Parathyroid adenoma (tissue), 2 donors: ENCODE measurements around the gene GLIS1.

Source experiments
- H2AFZ ChIP-seq: fragments of 300-600 bp; sonication (generic); one replicate; pipeline ENCODE4 v1.7.0; 2017; ENCODE audit warnings: antibody characterized with exemption, mild to moderate bottlenecking
- H3K27ac ChIP-seq: fragments of 300-600 bp; sonication (generic); one replicate; pipeline ENCODE4 v1.7.0; 2017
- H3K27me3 ChIP-seq: fragments of 300-600 bp; sonication (generic); one replicate; pipeline ENCODE4 v1.7.0; 2017; ENCODE audit warnings: low read length; ENCODE audit not compliant: control insufficient read depth, insufficient read depth
- H3K36me3 ChIP-seq: fragments of 300-600 bp; sonication (generic); one replicate; pipeline ENCODE4 v1.7.0; 2017; ENCODE audit warnings: low read length; ENCODE audit not compliant: control insufficient read depth, insufficient read depth
- H3K4me1 ChIP-seq: fragments of 300-600 bp; sonication (generic); one replicate; pipeline ENCODE4 v1.7.0; 2017; ENCODE audit warnings: control low read depth
- H3K4me2 ChIP-seq: fragments of 300-600 bp; sonication (generic); one replicate; pipeline ENCODE4 v1.7.0; 2017; ENCODE audit warnings: low read length
- H3K4me3 ChIP-seq: fragments of 300-600 bp; sonication (generic); one replicate; pipeline ENCODE4 v1.7.0; 2017; ENCODE audit warnings: low read depth, low read length
- H3K79me2 ChIP-seq: fragments of 300-600 bp; sonication (generic); one replicate; pipeline ENCODE4 v1.7.0; 2017; ENCODE audit warnings: control low read depth
- H3K9ac ChIP-seq: fragments of 300-600 bp; sonication (generic); one replicate; pipeline ENCODE4 v1.7.0; 2017; ENCODE audit warnings: mild to moderate bottlenecking
- H3K9me3 ChIP-seq: fragments of 300-600 bp; sonication (generic); one replicate; pipeline ENCODE4 v1.7.0; 2017; ENCODE audit warnings: low read length; ENCODE audit not compliant: control insufficient read depth
- TF ChIP-seq, protein P1 (sequence below): fragments of 300-600 bp; sonication (generic); IDR thresholded peaks from one replicate; pipeline ENCODE4 v1.7.0; 2017; ENCODE audit warnings: antibody characterized with exemption, mild to moderate bottlenecking
- donor health status: primary hyperparathyroidism.

Gene GLIS1

DNA sequence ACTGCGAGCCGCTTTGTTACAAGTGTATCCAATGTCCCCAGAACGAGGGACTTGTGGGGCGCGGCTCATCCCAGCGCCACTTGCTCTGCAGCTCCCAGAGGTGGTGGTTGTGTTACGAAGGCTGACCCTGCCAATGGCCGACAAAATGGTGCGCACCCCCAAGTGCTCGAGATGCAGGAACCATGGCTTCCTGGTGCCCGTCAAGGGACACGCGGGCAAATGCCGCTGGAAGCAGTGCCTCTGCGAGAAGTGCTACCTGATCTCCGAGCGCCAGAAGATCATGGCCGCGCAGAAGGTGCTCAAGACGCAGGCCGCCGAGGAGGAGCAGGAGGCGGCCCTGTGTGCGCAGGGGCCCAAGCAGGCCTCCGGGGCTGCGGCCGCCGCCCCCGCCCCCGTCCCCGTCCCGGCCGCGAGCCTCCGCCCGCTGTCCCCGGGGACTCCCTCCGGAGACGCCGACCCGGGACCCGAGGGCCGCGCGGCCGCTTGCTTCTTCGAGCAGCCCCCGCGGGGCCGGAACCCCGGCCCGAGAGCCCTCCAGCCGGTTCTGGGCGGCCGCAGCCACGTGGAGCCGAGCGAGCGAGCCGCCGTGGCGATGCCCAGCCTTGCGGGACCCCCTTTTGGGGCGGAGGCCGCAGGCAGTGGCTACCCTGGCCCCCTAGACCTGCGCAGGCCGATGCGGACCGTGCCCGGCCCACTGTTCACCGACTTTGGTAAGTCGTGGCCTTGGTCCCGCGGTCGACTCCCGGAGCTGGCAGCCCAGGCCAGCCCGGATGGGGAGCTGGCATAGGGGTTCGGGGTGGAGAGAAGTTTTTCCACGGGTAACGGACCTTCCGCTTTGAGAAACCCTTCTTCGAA lies 279.4 kb downstream of the GLIS1 start, which contains the start of gene DMRTB1:
DMRTB1 (plus strand) TSS at position 79 of the 855 bp plus-strand sequence; CDS start at position 134, 55 bp downstream.
- Histone ChIP-seq H3K9me3 (no peaks in the 10 kb centered on the region), H3K4me1 (no peaks in the 10 kb centered on the region), H3K79me2 (no peaks in the 10 kb centered on the region), H2AFZ (no peak within 1 kb of the TSS), H3K4me3 (no peak within 1 kb of the TSS), H3K27me3 (no peaks in the 10 kb centered on the region), H3K27ac (no peak within 1 kb of the TSS), H3K9ac (no peak within 1 kb of the TSS), H3K4me2 (no peak within 1 kb of the TSS), H3K36me3 (no peaks in the 10 kb centered on the region)
- TF ChIP-seq, protein P1, sequence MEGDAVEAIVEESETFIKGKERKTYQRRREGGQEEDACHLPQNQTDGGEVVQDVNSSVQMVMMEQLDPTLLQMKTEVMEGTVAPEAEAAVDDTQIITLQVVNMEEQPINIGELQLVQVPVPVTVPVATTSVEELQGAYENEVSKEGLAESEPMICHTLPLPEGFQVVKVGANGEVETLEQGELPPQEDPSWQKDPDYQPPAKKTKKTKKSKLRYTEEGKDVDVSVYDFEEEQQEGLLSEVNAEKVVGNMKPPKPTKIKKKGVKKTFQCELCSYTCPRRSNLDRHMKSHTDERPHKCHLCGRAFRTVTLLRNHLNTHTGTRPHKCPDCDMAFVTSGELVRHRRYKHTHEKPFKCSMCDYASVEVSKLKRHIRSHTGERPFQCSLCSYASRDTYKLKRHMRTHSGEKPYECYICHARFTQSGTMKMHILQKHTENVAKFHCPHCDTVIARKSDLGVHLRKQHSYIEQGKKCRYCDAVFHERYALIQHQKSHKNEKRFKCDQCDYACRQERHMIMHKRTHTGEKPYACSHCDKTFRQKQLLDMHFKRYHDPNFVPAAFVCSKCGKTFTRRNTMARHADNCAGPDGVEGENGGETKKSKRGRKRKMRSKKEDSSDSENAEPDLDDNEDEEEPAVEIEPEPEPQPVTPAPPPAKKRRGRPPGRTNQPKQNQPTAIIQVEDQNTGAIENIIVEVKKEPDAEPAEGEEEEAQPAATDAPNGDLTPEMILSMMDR: no peak

DNA sequence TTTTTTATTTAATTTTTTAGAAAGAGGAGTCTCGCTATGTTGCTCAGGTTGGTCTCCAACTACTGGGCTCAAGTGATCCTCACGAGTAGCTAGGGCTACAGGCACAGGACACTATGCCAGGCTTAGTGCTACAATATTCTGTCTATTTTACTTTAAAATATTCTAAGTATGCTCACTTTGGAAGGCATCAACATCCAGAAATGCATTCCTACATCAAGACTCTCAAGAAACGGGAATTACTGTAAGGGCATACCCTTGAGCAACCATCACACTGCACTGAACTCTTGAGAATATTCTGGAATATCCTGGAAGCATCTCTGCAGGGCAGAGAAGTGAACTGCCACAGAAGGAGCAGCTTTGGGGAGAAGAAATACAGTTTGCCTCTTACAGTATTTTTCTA lies 280.3 kb downstream of the GLIS1 start:
- Histone ChIP-seq H3K4me3 (no peak overlapping the region), H3K4me2 (no peak overlapping the region), H3K4me1 (no peaks in the 10 kb centered on the region), H3K27ac (no peak overlapping the region), H2AFZ (no peak overlapping the region), H3K27me3 (no peaks in the 10 kb centered on the region), H3K36me3 (no peaks in the 10 kb centered on the region), H3K9ac (no peak overlapping the region), H3K9me3 (no peaks in the 10 kb centered on the region), H3K79me2 (no peaks in the 10 kb centered on the region)
- TF ChIP-seq, protein P1: no peak
